ENCODE measurements around the gene PPL.

The PPL gene

GRCh38 chr16:4893103-4893862 is 43.7 kb downstream of the PPL start:
- H3K4me3 ChIP-seq (ENCODE audit: low read length): no peak overlapping the region
- H3K4me1 ChIP-seq (ENCODE audit: control insufficient read depth, insufficient read depth, low read length): no peaks in the 10 kb centered on the region
- no peaks in the 10 kb centered on the region for H3K27me3 ChIP-seq (ENCODE audit: control insufficient read depth, insufficient read depth, low read length)
- H3K9ac ChIP-seq (ENCODE audit: low read length): no peak overlapping the region
- H3K27ac ChIP-seq (ENCODE audit: low read depth, low read length): no peak overlapping the region
- peaks cover 3% of the 10 kb centered on the region for H3K36me3 ChIP-seq (ENCODE audit: control insufficient read depth, insufficient read depth, low read length)

DNA sequence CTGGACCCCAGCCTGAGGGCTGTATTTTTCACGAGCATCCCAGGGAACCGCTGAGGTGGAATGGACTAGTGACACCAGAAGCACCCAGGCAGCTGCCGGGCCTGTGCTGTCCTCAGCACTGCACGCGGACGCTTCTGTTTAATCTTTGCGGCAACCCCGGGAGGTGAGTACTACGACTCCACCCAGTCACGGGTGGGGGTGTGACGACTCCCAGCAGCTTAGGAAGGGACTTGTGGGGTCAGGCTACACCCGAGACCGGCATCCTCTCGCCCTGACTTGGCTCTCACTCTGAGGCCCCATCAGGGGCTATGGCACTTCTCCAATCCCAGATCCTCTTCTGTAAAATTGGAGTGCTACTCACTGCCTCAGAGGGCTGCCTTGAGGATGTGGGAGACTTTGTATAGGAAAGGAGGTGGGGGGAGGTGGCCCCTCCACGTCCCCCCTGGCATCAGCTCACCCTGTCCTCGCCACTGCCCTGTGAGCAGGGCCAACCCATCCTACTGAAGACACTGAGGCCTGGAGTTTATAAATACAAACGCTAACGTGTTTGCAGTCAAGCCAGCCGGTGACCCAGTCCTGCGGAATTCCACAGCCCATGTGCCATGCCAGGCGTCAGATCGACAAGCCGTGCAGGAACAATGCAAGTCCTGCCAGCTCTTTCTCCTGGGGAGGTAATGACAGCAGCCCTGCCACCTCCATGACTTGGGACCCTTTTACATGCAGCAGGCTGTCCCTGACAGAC is 44.4 kb downstream of the PPL start:
- H3K36me3 ChIP-seq (ENCODE audit: control insufficient read depth, insufficient read depth, low read length): peaks cover 8% of the 10 kb centered on the region
- no peak overlapping the region for H3K27ac ChIP-seq (ENCODE audit: low read depth, low read length)
- no peak overlapping the region for H3K9ac ChIP-seq (ENCODE audit: low read length)
- H3K4me1 ChIP-seq (ENCODE audit: control insufficient read depth, insufficient read depth, low read length): no peaks in the 10 kb centered on the region
- no peaks in the 10 kb centered on the region for H3K27me3 ChIP-seq (ENCODE audit: control insufficient read depth, insufficient read depth, low read length)
- H3K4me3 ChIP-seq (ENCODE audit: low read length): no peak overlapping the region

- H3K27ac ChIP-seq (ENCODE audit: low read depth, low read length): no peak overlapping the region
- no peaks in the 10 kb centered on the region for H3K27me3 ChIP-seq (ENCODE audit: control insufficient read depth, insufficient read depth, low read length)
- no peak overlapping the region for H3K9ac ChIP-seq (ENCODE audit: low read length)
- no peak overlapping the region for H3K4me3 ChIP-seq (ENCODE audit: low read length)
- peaks cover 8% of the 10 kb centered on the region for H3K36me3 ChIP-seq (ENCODE audit: control insufficient read depth, insufficient read depth, low read length)
- no peaks in the 10 kb centered on the region for H3K4me1 ChIP-seq (ENCODE audit: control insufficient read depth, insufficient read depth, low read length)
Observed at GRCh38 chr16:4891886-4892216, 45.1 kb downstream of the PPL start.

GRCh38 chr16:4891097-4891885 is 45.7 kb downstream of the PPL start:
- H3K27ac ChIP-seq (ENCODE audit: low read depth, low read length): no peak overlapping the region

GRCh38 chr16:4890686-4891085 is 46.3 kb downstream of the PPL start:
- H3K36me3 ChIP-seq (ENCODE audit: control insufficient read depth, insufficient read depth, low read length): peaks cover 12% of the 10 kb centered on the region

More at GRCh38 chr16:4891097-4891885, 45.7 kb downstream of the PPL start:
- no peak overlapping the region for H3K4me3 ChIP-seq (ENCODE audit: low read length)
- H3K9ac ChIP-seq (ENCODE audit: low read length): no peak overlapping the region
- H3K27me3 ChIP-seq (ENCODE audit: control insufficient read depth, insufficient read depth, low read length): no peaks in the 10 kb centered on the region
- H3K36me3 ChIP-seq (ENCODE audit: control insufficient read depth, insufficient read depth, low read length): peaks cover 9% of the 10 kb centered on the region
- H3K4me1 ChIP-seq (ENCODE audit: control insufficient read depth, insufficient read depth, low read length): no peaks in the 10 kb centered on the region

DNA sequence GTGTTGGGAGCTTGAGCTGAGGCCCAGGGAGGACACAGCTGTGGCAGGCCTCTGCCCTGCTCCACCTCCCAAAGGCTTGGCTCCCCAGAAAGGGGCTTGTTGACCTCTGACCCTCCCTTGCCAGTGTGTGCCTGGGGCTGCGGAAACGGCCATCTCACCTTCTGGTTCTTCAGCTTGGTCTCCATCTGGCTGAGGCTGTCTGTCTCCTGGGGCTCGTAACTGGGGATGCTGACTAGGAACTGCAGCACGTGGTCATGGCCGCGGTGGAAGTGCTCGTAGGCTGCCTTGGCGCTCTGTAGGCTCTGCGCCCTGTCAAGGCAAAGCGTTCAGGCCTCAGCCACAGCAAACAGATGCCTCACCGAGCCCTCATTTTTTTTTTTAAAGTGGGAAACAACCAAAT is 46.9 kb downstream of the PPL start:
- Histone ChIP-seq H3K36me3 (ENCODE audit: control insufficient read depth, insufficient read depth, low read length) (peaks cover 15% of the 10 kb centered on the region), H3K4me1 (ENCODE audit: control insufficient read depth, insufficient read depth, low read length) (no peaks in the 10 kb centered on the region), H3K27ac (ENCODE audit: low read depth, low read length) (no peak overlapping the region), H3K9ac (ENCODE audit: low read length) (no peak overlapping the region), H3K4me3 (ENCODE audit: low read length) (no peak overlapping the region), H3K27me3 (ENCODE audit: control insufficient read depth, insufficient read depth, low read length) (no peaks in the 10 kb centered on the region)

More at GRCh38 chr16:4890686-4891085, 46.3 kb downstream of the PPL start:
- no peaks in the 10 kb centered on the region for H3K4me1 ChIP-seq (ENCODE audit: control insufficient read depth, insufficient read depth, low read length)
- H3K27me3 ChIP-seq (ENCODE audit: control insufficient read depth, insufficient read depth, low read length): no peaks in the 10 kb centered on the region
- H3K9ac ChIP-seq (ENCODE audit: low read length): no peak overlapping the region
- no peak overlapping the region for H3K27ac ChIP-seq (ENCODE audit: low read depth, low read length)
- H3K4me3 ChIP-seq (ENCODE audit: low read length): no peak overlapping the region

GRCh38 chr16:4888428-4889135 is 48.4 kb downstream of the PPL start:
- Histone ChIP-seq H3K4me1 (ENCODE audit: control insufficient read depth, insufficient read depth, low read length) (no peaks in the 10 kb centered on the region), H3K27me3 (ENCODE audit: control insufficient read depth, insufficient read depth, low read length) (no peaks in the 10 kb centered on the region), H3K27ac (ENCODE audit: low read depth, low read length) (no peak overlapping the region), H3K4me3 (ENCODE audit: low read length) (no peak overlapping the region), H3K9ac (ENCODE audit: low read length) (no peak overlapping the region), H3K36me3 (ENCODE audit: control insufficient read depth, insufficient read depth, low read length) (peaks cover 23% of the 10 kb centered on the region)

DNA sequence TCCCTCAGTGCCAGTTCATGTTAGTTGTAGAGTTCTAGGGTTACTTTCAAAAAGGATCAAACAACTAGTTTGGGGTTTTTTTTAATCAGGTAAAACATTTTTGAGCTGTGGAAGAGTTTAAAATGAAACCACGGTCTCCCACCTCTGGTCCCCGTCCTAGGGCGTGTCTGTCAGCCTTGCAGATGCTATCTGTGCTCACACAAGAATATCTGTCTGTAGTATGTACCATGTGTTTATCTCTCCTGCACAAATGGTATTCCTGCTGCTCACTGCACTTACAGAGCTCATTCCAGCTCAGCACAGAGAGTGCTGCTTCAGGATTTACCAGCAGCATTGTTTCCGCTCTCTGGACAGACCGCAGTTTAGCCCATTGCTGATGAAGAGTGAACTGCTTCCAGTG is 50.8 kb downstream of the PPL start:
- Histone ChIP-seq H3K36me3 (ENCODE audit: control insufficient read depth, insufficient read depth, low read length) (peaks cover 30% of the 10 kb centered on the region), H3K4me1 (ENCODE audit: control insufficient read depth, insufficient read depth, low read length) (peaks cover 3% of the 10 kb centered on the region), H3K4me3 (ENCODE audit: low read length) (no peak overlapping the region), H3K27me3 (ENCODE audit: control insufficient read depth, insufficient read depth, low read length) (no peaks in the 10 kb centered on the region), H3K27ac (ENCODE audit: low read depth, low read length) (no peak overlapping the region), H3K9ac (ENCODE audit: low read length) (no peak overlapping the region)

- H3K27ac ChIP-seq (ENCODE audit: low read depth, low read length): no peak overlapping the region
- H3K27me3 ChIP-seq (ENCODE audit: control insufficient read depth, insufficient read depth, low read length): no peaks in the 10 kb centered on the region
- H3K36me3 ChIP-seq (ENCODE audit: control insufficient read depth, insufficient read depth, low read length): peaks cover 36% of the 10 kb centered on the region
- no peak overlapping the region for H3K4me3 ChIP-seq (ENCODE audit: low read length)
- H3K4me1 ChIP-seq (ENCODE audit: control insufficient read depth, insufficient read depth, low read length): peaks cover 3% of the 10 kb centered on the region
- no peak overlapping the region for H3K9ac ChIP-seq (ENCODE audit: low read length)
Observed at GRCh38 chr16:4884972-4885874, 51.7 kb downstream of the PPL start.

DNA sequence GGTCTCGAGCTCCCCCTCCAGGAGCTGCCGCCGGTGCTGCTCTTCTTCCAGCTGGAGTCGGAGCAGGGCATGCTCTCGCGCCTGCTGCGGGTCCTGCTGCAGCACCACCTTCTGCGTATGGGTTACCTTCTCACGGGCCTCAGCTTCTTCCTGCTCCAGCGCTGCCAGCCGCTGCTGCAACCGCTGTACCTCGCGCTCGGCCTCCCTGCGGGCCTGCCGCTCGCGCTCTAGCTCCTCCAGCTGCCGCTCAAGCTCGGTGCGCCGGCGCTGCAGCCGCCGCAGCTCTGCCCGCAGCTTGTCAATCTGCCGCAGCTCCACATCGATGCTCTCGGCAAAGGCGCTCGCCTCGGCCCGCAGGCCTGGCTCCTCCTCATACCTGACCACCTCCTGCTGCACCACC is 52.7 kb downstream of the PPL start:
- H3K9ac ChIP-seq (ENCODE audit: low read length): no peak overlapping the region
- H3K36me3 ChIP-seq (ENCODE audit: control insufficient read depth, insufficient read depth, low read length): peaks cover 43% of the 10 kb centered on the region
- no peak overlapping the region for H3K27ac ChIP-seq (ENCODE audit: low read depth, low read length)
- peaks cover 3% of the 10 kb centered on the region for H3K4me1 ChIP-seq (ENCODE audit: control insufficient read depth, insufficient read depth, low read length)
- no peak overlapping the region for H3K4me3 ChIP-seq (ENCODE audit: low read length)
- no peaks in the 10 kb centered on the region for H3K27me3 ChIP-seq (ENCODE audit: control insufficient read depth, insufficient read depth, low read length)

- Histone ChIP-seq H3K36me3 (ENCODE audit: control insufficient read depth, insufficient read depth, low read length) (peaks cover 45% of the 10 kb centered on the region), H3K9ac (ENCODE audit: low read length) (no peak overlapping the region), H3K4me3 (ENCODE audit: low read length) (no peak overlapping the region), H3K4me1 (ENCODE audit: control insufficient read depth, insufficient read depth, low read length) (peaks cover 3% of the 10 kb centered on the region), H3K27ac (ENCODE audit: low read depth, low read length) (no peak overlapping the region), H3K27me3 (ENCODE audit: control insufficient read depth, insufficient read depth, low read length) (no peaks in the 10 kb centered on the region)
Observed at GRCh38 chr16:4883501-4883900, 53.4 kb downstream of the PPL start.

Measured in rectal smooth muscle tissue (tissue), 1 donor.